Fibroblast of skin of back (primary cell): ENCODE results near the gene PLPP7.

Source experiments
- DNase-seq: peaks from one replicate; pipeline ENCODE4 v3.0.0-alpha.2; 2013

Gene PLPP7

GRCh38 chr9:131303381-131304321 is 14.1 kb downstream of the PLPP7 start:
- no peak for DNase-seq

- DNase-seq, result peak; percentile 24
Measured at GRCh38 chr9:131304676-131305355, 15.3 kb downstream of the PLPP7 start.

- peak; percentile 51 for DNase-seq
Measured at GRCh38 chr9:131306397-131307004, 17.0 kb downstream of the PLPP7 start.

DNA sequence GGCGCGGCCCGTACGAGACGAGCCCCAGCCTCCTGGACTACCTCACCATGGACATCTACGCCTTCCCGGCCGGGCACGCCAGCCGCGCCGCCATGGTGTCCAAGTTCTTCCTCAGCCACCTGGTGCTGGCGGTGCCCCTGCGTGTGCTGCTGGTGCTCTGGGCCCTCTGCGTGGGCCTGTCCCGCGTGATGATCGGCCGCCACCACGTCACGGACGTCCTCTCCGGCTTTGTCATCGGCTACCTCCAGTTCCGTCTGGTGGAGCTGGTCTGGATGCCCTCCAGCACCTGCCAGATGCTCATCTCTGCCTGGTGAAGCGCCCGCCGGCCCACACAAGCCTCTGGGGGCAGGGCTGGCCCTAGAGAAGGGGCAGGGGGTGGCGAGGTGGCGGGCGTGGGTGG is 18.5 kb downstream of the PLPP7 start:
- no peak for DNase-seq

DNA sequence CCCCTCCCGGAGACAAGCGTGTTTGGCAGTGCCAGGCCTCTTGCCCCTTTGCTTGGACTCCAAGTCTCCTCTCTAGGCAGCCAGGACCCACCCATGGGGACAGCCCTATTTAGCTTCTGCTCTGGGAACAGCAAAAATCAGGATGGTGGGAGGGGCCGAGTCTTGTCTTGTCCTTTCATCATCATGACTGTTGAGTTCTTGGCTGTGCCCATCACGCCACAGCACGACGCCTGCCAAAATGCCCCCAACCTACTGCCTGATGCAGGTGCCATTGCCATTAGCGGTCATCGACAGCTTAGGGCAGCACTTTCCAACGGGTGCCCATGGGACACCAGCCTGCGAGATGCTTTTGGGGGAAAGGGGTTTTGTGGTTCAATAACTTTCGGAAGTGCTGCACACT is 18.9 kb downstream of the PLPP7 start:
- DNase-seq, result no peak

- no peak for DNase-seq
Measured at GRCh38 chr9:131308906-131309529, 19.5 kb downstream of the PLPP7 start.

DNA sequence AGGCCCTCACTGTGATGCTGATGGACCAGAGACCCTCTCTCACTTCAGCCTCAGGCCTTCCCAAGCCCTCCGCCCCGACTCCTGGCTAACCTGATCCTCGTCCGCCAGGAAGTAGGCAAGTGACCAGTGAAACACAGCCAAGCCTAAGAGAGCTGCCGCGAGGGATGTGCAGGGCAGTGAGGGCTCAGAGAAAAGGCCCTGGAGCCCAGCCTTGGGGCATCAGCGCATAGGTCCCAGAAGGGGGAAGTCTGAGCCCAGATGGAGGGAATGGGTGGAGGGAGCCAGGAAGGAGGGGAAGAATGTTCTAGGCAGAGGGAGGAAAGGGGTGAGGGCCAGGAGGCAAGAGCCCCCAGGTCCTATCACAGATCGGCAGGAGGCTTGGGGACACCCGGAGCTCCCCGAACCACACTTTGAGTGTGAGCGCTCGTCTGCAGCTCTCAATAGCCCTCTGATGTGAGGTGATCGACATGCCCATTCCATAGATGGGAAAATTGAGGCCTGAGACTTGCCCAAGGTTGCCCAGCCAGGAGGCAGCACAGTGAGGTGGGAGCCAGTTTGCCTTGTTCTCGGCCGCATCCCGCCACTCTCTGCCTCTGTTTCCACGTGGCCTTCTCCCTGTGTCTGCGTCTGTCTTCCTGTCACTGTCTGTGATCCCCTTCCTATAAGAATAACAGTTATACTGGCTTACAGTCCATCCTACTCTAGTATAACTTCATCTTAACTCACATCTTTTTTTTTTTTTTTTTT is 20.2 kb downstream of the PLPP7 start:
- DNase-seq, result no peak

GRCh38 chr9:131310833-131311554 is 21.5 kb downstream of the PLPP7 start:
- no peak for DNase-seq

DNA sequence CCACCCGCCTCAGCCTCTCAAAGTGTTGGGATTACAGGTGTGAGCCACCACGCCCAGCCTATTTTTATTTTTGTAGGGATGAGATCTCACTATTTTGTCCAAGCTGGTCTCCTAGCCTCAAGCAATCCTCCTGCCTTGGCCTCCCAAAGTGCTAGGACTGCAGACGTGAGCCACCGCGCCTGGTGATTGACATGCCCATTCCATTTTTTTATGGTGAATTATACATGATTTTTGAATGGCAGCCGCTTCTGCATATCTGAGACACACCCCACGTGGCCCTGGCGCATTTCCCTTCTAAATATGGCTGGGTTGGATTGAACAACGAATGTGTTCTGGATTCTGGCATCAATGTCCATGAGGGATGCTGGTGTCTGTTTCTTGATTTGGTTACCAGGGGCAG is 22.7 kb downstream of the PLPP7 start:
- DNase-seq, result no peak

- DNase-seq, result no peak
Measured at GRCh38 chr9:131312822-131313770, 23.6 kb downstream of the PLPP7 start.

- DNase-seq, result no peak
Measured at GRCh38 chr9:131318231-131319085, 28.9 kb downstream of the PLPP7 start.

DNA sequence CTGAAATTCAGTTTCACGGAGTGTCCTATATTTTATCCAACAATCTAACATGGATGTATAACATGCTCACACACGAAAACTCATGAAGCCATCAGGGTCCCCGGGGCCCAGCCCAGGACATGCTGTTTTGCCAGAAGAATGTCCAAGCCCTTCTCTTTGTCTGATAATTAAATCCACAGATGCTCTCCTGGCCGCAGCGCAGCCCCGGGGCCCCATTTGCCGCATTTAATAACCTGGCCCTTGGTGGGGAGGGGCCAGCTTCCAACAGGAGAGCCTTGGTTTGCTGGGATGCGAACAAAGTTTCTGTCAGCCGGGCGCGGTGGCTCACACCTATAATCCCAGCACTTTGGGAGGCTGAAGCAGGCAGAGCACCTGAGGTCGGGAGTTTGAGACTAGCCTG is 30.0 kb downstream of the PLPP7 start:
- DNase-seq, result no peak

DNA sequence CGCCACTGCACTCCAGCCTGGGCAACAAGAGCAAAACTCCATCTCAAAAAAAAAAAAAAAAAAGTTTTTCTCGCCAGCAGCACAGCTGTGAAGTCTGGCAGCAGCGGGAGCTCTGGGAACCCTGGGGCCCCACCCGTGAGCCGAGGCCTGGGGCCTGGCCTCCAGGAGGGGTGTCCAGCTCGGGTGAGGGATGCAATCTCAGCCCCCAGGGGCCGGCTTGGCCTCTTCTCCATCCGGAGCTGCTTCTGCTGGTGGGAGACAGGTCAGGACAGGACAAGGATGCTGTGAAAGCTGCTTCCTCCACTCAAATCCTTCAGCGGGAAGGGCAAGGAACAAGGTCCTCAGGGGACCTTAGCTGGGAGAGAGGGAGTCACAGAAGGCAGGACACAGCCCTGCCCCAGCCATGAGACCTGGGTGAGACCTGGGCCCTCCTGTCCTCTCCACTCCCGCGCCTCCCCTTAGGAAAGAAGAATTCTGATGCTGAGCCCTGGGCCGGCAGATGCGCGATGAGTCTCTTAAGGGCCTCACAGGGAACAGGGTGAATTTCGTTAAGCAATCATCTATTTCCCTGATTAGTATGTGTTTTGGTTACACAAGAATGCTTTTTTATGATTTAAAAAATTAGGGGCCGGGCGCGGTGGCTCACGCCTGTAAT is 30.6 kb downstream of the PLPP7 start:
- no peak for DNase-seq

GRCh38 chr9:131323629-131324028 is 34.1 kb downstream of the PLPP7 start:
- DNase-seq, result no peak

DNA sequence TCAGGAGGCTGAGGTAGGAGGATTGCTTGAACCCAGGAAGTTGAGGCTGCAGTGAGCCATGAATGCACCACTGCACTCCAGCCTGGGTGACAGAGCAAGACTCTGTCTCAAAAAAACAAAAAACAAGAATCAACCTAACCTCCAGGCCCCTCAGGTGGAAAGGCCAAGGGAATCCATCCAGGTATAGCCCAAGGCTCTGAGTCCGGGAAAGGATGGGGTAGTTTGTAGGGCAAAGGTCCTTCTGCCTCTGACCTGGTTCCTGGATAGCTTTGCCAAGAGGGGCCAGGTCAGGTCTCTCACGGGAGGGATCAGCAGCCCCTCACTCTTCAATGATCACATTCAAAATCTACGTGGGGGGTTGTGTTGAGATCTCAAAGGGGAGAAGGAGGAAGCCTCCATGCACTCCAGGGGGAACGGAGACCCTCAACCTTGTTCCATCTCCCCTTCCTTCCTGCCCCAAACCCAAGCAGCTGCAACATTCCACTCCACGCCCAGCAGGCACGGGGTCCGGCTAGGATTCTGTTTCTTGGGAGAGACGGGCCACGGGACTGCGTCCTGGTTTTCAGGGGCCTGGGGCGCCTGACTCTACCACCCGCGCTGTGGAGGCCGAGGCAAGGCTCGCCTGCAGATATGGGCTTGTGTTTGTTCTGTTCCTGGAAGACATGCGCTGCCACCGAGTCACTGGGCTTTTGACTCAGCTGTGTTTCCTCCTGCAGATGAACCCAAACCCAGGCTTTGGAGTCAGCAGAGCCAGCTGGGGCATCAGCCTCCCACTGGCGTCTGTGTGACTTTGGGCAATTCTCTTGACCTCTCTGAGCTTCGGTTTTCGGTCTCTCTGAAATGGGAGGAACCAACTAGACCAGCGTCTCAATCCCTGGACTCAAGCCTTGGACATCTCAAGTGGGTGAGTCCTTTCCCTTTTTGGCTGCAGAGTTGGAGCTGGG is 35.5 kb downstream of the PLPP7 start:
- DNase-seq, result no peak

- no peak for DNase-seq
Measured at GRCh38 chr9:131329241-131329641, 39.7 kb downstream of the PLPP7 start.

- no peak for DNase-seq
Measured at GRCh38 chr9:131330814-131331600, 41.5 kb downstream of the PLPP7 start.
